ENCODE results near the gene NCCRP1. TPM values are rescaled to one million over a fixed set of nuclear protein-coding genes. Genes with fewer than 3 reads are reported as not detected.

Gene NCCRP1
- total RNA-seq, 6 experiments from 2014 or later: not detected

DNA sequence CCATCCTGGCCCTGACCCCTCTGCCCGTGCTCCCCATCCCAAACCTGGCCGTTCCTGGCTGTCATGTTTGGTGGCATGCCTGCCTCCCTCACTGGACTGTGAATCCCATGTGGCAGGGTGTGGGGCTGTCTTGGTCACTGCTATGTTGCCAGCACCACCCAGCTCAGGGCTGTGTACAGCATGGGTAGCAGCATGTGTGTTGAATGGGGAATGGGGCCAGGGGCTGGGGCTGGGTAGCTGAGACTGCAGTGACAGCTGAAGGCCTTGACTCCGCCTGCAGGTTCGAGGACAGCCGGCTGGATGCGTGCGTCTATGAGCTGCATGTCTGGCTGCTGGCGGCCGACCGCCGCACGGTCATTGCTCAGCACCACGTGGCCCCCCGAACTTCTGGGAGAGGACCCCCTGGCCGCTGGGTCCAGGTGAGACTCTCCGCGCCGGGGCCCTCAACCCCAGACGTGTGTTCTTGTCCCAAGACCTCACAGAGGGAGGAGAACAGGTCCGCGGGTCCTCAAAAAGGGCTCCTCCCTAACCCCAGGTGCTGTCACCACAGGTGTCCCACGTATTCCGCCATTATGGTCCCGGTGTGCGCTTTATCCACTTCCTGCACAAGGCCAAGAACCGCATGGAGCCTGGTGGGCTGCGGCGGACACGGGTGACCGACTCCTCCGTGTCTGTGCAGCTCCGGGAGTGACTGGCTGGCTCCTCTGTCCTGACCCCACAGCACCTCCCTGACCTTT lies 3.5 kb downstream of the NCCRP1 start:
- Mint-ChIP-seq H3K27me3 (ENCODE audit: insufficient read depth) (peaks cover 51% of the 10 kb centered on the region), H3K4me3 (no peak overlapping the region), H3K4me1 (ENCODE audit: low read depth) (peaks cover 7% of the 10 kb centered on the region), H3K36me3 (ENCODE audit: low read depth) (no peaks in the 10 kb centered on the region), H3K9me3 (no peaks in the 10 kb centered on the region), H3K27ac (no peak overlapping the region)
- TF ChIP-seq, protein P1, sequence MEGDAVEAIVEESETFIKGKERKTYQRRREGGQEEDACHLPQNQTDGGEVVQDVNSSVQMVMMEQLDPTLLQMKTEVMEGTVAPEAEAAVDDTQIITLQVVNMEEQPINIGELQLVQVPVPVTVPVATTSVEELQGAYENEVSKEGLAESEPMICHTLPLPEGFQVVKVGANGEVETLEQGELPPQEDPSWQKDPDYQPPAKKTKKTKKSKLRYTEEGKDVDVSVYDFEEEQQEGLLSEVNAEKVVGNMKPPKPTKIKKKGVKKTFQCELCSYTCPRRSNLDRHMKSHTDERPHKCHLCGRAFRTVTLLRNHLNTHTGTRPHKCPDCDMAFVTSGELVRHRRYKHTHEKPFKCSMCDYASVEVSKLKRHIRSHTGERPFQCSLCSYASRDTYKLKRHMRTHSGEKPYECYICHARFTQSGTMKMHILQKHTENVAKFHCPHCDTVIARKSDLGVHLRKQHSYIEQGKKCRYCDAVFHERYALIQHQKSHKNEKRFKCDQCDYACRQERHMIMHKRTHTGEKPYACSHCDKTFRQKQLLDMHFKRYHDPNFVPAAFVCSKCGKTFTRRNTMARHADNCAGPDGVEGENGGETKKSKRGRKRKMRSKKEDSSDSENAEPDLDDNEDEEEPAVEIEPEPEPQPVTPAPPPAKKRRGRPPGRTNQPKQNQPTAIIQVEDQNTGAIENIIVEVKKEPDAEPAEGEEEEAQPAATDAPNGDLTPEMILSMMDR (IDR thresholded peaks at IDR 0.05): no peak
- no peak for DNase-seq

DNA sequence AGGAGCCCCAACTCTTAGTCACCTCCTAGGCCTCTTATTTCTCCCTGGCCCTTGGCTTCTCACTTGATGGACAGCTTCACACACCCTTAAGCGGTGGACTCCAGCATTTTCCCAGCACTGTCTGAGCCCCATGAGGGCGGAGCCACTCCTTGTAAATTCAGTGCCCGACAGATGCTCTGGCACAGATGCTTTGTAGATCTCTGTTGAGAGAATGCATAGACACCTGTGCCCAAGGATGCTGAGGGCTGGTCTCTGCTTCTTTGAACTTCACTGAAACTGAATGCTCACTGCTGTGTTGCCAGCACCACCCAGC lies 4.0 kb downstream of the NCCRP1 start:
- Mint-ChIP-seq H3K27ac (no peak overlapping the region), H3K4me3 (no peak overlapping the region), H3K36me3 (ENCODE audit: low read depth) (no peaks in the 10 kb centered on the region), H3K9me3 (no peaks in the 10 kb centered on the region), H3K27me3 (ENCODE audit: insufficient read depth) (peaks cover 51% of the 10 kb centered on the region), H3K4me1 (ENCODE audit: low read depth) (peaks cover 7% of the 10 kb centered on the region)
- TF ChIP-seq, protein P1 (IDR thresholded peaks at IDR 0.05): no peak
- no peak for DNase-seq

DNA sequence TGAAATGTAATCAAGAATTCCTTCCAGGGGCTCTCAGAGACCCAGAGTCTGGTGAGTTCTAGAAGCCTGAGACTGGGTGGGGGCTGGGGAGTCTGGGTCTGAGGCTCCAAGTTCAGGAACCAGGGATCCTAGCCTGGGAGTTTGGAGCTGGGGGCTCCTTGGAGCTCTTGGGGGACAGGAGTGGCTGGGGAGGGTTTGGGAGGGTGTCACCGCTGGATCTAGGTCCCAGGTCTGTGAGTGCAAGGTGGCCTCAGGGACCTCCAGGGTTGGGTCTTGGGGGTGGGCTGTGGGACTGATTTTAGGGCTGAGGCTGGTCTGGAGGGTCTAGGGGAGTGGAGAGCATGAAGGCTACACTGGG lies 6.2 kb downstream of the NCCRP1 start:
- Mint-ChIP-seq H3K36me3 (ENCODE audit: low read depth) (no peaks in the 10 kb centered on the region), H3K27ac (no peak overlapping the region), H3K4me3 (no peak overlapping the region), H3K27me3 (ENCODE audit: insufficient read depth) (peaks cover 59% of the 10 kb centered on the region), H3K9me3 (no peaks in the 10 kb centered on the region), H3K4me1 (ENCODE audit: low read depth) (no peaks in the 10 kb centered on the region)
- TF ChIP-seq, protein P1 (IDR thresholded peaks at IDR 0.05): no peak
- DNase-seq: no peak

DNA sequence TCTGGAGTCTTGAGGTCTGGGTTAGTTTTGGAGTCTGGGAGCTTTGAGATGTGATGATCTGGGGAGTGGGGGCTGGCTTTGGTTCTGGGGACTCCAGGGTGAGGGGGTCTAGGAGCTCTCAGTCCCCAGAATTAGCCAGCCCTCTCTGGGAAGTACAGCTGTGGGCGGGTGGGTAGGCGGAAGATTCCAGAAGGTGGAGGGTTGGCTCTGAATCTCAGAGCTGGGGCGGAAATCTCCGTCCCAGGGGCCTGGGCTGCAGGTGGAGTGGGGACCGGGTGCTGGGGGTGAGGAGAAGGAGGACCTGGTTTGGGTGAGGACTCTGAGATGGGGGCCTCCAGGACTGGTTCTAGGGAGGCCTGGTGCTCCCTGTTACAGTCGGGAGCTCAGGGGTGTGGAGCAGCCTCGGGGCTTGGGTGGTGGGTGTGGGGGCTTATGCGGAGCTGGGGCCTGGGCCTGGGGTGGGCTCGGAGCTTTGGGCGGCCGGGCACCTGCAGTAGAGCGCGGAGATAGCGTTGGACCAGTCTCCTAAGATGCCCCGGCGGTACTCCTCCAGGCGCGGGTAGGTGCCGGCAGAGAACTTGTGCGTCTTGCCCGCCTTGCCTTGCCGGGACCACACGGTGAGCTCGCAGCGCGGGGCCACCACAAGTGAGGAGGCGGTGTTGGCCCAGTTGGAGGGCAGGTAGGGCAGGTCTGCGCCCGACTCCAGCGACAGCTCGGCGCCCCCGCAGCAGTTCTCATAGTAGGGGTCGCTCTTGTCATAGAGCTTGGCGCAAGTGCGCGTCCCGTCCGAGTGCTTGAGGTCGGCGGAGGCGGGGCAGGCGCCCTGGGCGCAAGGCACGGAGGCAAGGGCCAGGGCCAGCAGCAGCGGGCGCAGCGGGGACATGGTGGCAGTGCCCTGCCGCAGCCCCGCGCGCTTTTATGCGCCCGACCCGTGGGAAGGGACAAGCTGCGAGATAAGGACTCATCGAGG lies 6.9 kb downstream of the NCCRP1 start, which contains the start of gene SYCN:
TSS of gene SYCN (minus strand) at position 892 of the 970 bp plus-strand sequence. CDS start at position 883, 9 bp downstream.
- Mint-ChIP-seq H3K27me3 (ENCODE audit: insufficient read depth) (peaks cover 58% of the 10 kb centered on the region), H3K36me3 (ENCODE audit: low read depth) (no peaks in the 10 kb centered on the region), H3K4me3 (no peak within 1 kb of the TSS), H3K4me1 (ENCODE audit: low read depth) (no peaks in the 10 kb centered on the region), H3K9me3 (no peaks in the 10 kb centered on the region), H3K27ac (no peak within 1 kb of the TSS)
- TF ChIP-seq, protein P1 (IDR thresholded peaks at IDR 0.05): no peak
- DNase-seq: no peak

DNA sequence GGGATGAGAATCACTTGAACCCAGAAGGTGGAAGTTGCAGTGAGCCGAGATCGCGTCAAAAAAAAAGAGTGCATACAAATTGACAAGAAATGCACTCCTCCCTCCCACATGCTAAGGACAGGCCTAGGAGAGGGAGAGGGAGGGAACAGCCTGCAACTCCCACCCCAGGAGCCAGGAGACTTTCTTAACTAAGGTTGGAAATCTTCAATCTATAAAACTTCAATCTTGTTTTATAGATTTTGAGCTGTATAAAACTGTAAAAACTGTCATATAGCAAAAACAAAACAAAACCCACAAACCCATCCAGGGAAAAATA lies 8.6 kb downstream of the NCCRP1 start:
- Mint-ChIP-seq H3K36me3 (ENCODE audit: low read depth) (no peaks in the 10 kb centered on the region), H3K4me1 (ENCODE audit: low read depth) (no peaks in the 10 kb centered on the region), H3K27me3 (ENCODE audit: insufficient read depth) (peaks cover 65% of the 10 kb centered on the region), H3K27ac (no peak overlapping the region), H3K9me3 (no peaks in the 10 kb centered on the region), H3K4me3 (no peak overlapping the region)
- TF ChIP-seq, protein P1 (IDR thresholded peaks at IDR 0.05): no peak
- DNase-seq: no peak

Measured in HFFc6 (cell line).